PFSK-1 (cell line): Measurements from ENCODE around the gene SMTNL2.

ENCODE experiments used
- FOXP2 ChIP-seq: optimal IDR thresholded peaks from 2 replicates; pipeline ENCODE3; 2011; ENCODE audit warnings: borderline replicate concordance, control low read depth, inconsistent platforms; ENCODE audit not compliant: insufficient read depth; ENCODE audit errors: extremely low read length, extremely low read depth
- POLR2AphosphoS5 ChIP-seq: IDR thresholded peaks from 2 replicates; pipeline ENCODE4 v1.6.1; 2012; ENCODE audit warnings: low read depth, mild to moderate bottlenecking, control low read depth, low read length, moderate library complexity
- SIN3A ChIP-seq: IDR thresholded peaks from 2 replicates; pipeline ENCODE4 v1.6.1; 2012; ENCODE audit warnings: mild to moderate bottlenecking, low read length, moderate library complexity, borderline replicate concordance; ENCODE audit not compliant: insufficient read depth
- TAF1 ChIP-seq: IDR thresholded peaks from 2 replicates; pipeline ENCODE4 v1.6.1; 2012; ENCODE audit warnings: low read length, control low read depth, borderline replicate concordance; ENCODE audit not compliant: insufficient read depth
- TF ChIP-seq, protein P1 (sequence below), 2 experiments: IDR thresholded peaks; 2 replicates each; pipeline versions ENCODE4 v1.6.1 to v1.8.0; 2011 to 2012; ENCODE audit warnings: low read depth in 2 of 2, low read length in 2 of 2, control low read depth in 1 of 2, inconsistent platforms in 1 of 2, mild to moderate bottlenecking in 1 of 2, moderate library complexity in 1 of 2; ENCODE audit not compliant: insufficient read depth in 1 of 2

GRCh38 chr17:4560837-4561256, 23.5 kb upstream of the SMTNL2 start:
- TF ChIP-seq TAF1, result no peak
- TF ChIP-seq POLR2AphosphoS5, result no peak
- TF ChIP-seq, protein P1, sequence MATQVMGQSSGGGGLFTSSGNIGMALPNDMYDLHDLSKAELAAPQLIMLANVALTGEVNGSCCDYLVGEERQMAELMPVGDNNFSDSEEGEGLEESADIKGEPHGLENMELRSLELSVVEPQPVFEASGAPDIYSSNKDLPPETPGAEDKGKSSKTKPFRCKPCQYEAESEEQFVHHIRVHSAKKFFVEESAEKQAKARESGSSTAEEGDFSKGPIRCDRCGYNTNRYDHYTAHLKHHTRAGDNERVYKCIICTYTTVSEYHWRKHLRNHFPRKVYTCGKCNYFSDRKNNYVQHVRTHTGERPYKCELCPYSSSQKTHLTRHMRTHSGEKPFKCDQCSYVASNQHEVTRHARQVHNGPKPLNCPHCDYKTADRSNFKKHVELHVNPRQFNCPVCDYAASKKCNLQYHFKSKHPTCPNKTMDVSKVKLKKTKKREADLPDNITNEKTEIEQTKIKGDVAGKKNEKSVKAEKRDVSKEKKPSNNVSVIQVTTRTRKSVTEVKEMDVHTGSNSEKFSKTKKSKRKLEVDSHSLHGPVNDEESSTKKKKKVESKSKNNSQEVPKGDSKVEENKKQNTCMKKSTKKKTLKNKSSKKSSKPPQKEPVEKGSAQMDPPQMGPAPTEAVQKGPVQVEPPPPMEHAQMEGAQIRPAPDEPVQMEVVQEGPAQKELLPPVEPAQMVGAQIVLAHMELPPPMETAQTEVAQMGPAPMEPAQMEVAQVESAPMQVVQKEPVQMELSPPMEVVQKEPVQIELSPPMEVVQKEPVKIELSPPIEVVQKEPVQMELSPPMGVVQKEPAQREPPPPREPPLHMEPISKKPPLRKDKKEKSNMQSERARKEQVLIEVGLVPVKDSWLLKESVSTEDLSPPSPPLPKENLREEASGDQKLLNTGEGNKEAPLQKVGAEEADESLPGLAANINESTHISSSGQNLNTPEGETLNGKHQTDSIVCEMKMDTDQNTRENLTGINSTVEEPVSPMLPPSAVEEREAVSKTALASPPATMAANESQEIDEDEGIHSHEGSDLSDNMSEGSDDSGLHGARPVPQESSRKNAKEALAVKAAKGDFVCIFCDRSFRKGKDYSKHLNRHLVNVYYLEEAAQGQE (IDR thresholded peaks at IDR 0.05; ENCODE audit: insufficient read depth in 1 of 2, low read depth in 2 of 2, low read length in 2 of 2), result no peak
- no peak for TF ChIP-seq SIN3A
- TF ChIP-seq FOXP2, result no peak
